A673 (cell line): ENCODE data around the gene SLC7A10. TPM values are rescaled to one million over a fixed set of nuclear protein-coding genes. Genes with fewer than 3 reads are reported as not detected.

ENCODE experiments used
- BruUV-seq: library from RNA; stranded (reverse); fragments of 400-500 nt; replicated peaks from 2 replicates; lab custom pipeline; 2021; lab: Mats Ljungman, UMichigan
- CTCF ChIA-PET: fragments of 300-600 bp; sonication (Branson Sonifier 250); formaldehyde crosslinking; loops from one replicate; lab custom pipeline; 2022; ENCODE audit warnings: antibody characterized with exemption; lab: Charles Lee
- POLR2A ChIA-PET: fragments of 300-600 bp; sonication (Branson Sonifier 250); formaldehyde crosslinking; loops from one replicate; lab custom pipeline; 2022; ENCODE audit warnings: antibody characterized with exemption; ENCODE audit not compliant: low non-redundant PET; lab: Charles Lee
- DNase-seq: peaks from one replicate; pipeline ENCODE4 v3.0.0-alpha.2; 2015; ENCODE audit warnings: low spot score
- H3K27ac ChIP-seq: fragments of 200-600 bp; sonication (generic); 2 replicates; pipeline ENCODE4 v1.5.1; 2016; ENCODE audit warnings: mixed run types, low read depth, mild to moderate bottlenecking, mixed read lengths, antibody characterized with exemption, low read length; ENCODE audit not compliant: poor library complexity, severe bottlenecking
- H3K27me3 ChIP-seq: fragments of 200-600 bp; sonication (generic); replicated peaks from 2 replicates; pipeline ENCODE4 v1.6.1; 2017; ENCODE audit warnings: mixed run types, low read depth, mild to moderate bottlenecking, mixed read lengths, antibody characterized with exemption, low read length; ENCODE audit not compliant: insufficient read depth, poor library complexity
- H3K36me3 ChIP-seq: fragments of 200-600 bp; sonication (generic); 2 replicates; pipeline ENCODE4 v1.6.1; 2016; ENCODE audit warnings: mixed run types, mild to moderate bottlenecking, mixed read lengths, antibody characterized with exemption, low read length; ENCODE audit not compliant: insufficient read depth, poor library complexity, severe bottlenecking
- H3K4me1 ChIP-seq: fragments of 200-600 bp; sonication (generic); 2 replicates; pipeline ENCODE4 v1.6.1; 2017; ENCODE audit warnings: mixed run types, mild to moderate bottlenecking, mixed read lengths, antibody characterized with exemption, low read length; ENCODE audit not compliant: insufficient read depth, poor library complexity, severe bottlenecking
- H3K4me3 ChIP-seq: fragments of 200-600 bp; sonication (generic); 2 replicates; pipeline ENCODE4 v1.5.1; 2016; ENCODE audit warnings: low read depth, mixed run types, mild to moderate bottlenecking, mixed read lengths, low read length; ENCODE audit not compliant: poor library complexity, severe bottlenecking
- H3K9me3 ChIP-seq: fragments of 200-600 bp; sonication (generic); 2 replicates; pipeline ENCODE4 v1.6.1; 2016; ENCODE audit warnings: mixed run types, low read depth, mild to moderate bottlenecking, mixed read lengths, antibody characterized with exemption, low read length; ENCODE audit not compliant: poor library complexity, severe bottlenecking
- EZH2 ChIP-seq: fragments of 200-600 bp; sonication (generic); IDR thresholded peaks from 2 replicates; pipeline ENCODE4 v1.6.1; 2017; ENCODE audit warnings: borderline replicate concordance, low read depth, mild to moderate bottlenecking, mixed read lengths, antibody characterized with exemption, low read length; ENCODE audit not compliant: poor library complexity, severe bottlenecking
- intact Hi-C: fragments of 100-400 bp; cut with micrococcal nuclease; formaldehyde crosslinking; loops from one replicate; pipeline ENCODE4 v1.10.0; 2022; ENCODE audit not compliant: unreplicated experiment
- total RNA-seq: library from RNA; stranded (reverse); gene quantifications from 2 replicates; pipeline ENCODE4 v1.2.3, GENCODE V29; 2021
- TF ChIP-seq, protein P1 (sequence below): fragments of 300-800, 200-600 bp; sonication (generic); conservative IDR thresholded peaks from 2 replicates; pipeline ENCODE4 v1.5.1; 2017; ENCODE audit warnings: low read depth, mild to moderate bottlenecking, antibody characterized with exemption, low read length, moderate library complexity, mixed read lengths

The SLC7A10 gene
- total RNA-seq, 1 experiment from 2014 or later: 0.17 TPM

DNA sequence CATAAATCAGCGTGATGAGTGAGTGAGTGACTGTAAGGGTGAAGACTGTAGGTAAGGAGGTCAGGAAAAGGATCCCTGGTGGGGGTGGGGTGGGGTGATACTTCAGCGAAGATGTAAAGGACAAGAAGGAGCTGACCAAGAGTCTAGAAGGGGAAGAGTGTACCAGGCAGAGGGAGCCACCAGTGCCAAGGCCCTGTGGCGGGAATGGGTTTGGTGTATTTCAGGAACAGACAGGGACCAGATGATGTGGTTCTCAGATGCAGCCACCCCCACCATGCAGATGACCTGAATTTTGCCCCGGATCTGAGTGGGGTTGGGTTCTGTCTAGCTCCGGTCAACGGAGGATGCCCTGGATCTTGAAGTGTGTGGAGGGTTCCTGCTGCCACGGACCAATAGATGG, 30.1 kb upstream of the SLC7A10 start:
- intact Hi-C loops: no loop called here
- CTCF ChIA-PET: no interaction called here

DNA sequence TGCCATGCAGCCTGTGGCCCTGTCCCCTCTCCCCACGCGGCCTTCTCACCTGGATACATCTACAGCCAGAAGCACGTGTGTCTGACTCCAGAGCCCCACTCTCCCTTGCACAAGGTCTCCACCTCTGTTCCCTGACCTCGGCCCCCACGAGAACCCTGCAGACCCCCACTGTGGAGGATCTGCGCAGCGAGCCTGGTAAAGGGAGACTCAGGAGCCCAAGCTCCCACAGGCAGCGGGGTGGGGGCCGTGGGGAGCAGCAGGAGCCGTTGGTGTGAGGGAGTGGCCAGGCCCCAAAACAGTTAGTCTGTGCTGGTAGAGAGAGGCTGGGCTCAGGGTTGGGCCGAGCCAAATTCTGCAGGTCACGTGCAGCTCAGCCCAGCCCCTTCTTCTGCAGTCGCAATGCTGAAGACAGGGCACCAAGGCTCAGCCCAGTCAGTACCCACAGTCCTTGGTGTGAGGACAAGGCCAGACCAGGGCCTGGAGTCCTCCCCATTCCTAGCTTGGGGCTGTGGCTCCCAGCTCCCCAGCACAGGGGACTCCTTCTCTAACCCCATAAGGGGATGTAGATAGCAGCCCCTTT, 28.7 kb upstream of the SLC7A10 start:
- no peak overlapping the region for H3K27ac ChIP-seq
- TF ChIP-seq, protein P1, sequence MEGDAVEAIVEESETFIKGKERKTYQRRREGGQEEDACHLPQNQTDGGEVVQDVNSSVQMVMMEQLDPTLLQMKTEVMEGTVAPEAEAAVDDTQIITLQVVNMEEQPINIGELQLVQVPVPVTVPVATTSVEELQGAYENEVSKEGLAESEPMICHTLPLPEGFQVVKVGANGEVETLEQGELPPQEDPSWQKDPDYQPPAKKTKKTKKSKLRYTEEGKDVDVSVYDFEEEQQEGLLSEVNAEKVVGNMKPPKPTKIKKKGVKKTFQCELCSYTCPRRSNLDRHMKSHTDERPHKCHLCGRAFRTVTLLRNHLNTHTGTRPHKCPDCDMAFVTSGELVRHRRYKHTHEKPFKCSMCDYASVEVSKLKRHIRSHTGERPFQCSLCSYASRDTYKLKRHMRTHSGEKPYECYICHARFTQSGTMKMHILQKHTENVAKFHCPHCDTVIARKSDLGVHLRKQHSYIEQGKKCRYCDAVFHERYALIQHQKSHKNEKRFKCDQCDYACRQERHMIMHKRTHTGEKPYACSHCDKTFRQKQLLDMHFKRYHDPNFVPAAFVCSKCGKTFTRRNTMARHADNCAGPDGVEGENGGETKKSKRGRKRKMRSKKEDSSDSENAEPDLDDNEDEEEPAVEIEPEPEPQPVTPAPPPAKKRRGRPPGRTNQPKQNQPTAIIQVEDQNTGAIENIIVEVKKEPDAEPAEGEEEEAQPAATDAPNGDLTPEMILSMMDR: no peak
- no peak for TF ChIP-seq EZH2
- intact Hi-C loops: no loop called here
- ChIA-PET POLR2A (no interaction called here), CTCF (no interaction called here)
- H3K9me3 ChIP-seq: no peaks in the 10 kb centered on the region
- no peaks in the 10 kb centered on the region for H3K4me1 ChIP-seq
- H3K4me3 ChIP-seq: no peak overlapping the region
- no peaks in the 10 kb centered on the region for H3K36me3 ChIP-seq
- no TSS peak for BruUV-seq
- H3K27me3 ChIP-seq: no peaks in the 10 kb centered on the region
- DNase-seq: no peak

More for the DNA sequence above, 30.1 kb upstream of the SLC7A10 start:
- no peaks in the 10 kb centered on the region for H3K4me1 ChIP-seq
- POLR2A ChIA-PET: interaction anchor here (0.5 to 0.7 kb wide), 2 partner anchors 69 to 280 kb away, joined by 3 to 11 read pairs; no protein-coding TSS in a partner anchor
- H3K36me3 ChIP-seq: no peaks in the 10 kb centered on the region
- no peaks in the 10 kb centered on the region for H3K9me3 ChIP-seq
- no TSS peak for BruUV-seq
- TF ChIP-seq EZH2: no peak
- TF ChIP-seq, protein P1: no peak
- H3K4me3 ChIP-seq: no peak overlapping the region
- no peaks in the 10 kb centered on the region for H3K27me3 ChIP-seq
- H3K27ac ChIP-seq: no peak overlapping the region
- no peak for DNase-seq

DNA sequence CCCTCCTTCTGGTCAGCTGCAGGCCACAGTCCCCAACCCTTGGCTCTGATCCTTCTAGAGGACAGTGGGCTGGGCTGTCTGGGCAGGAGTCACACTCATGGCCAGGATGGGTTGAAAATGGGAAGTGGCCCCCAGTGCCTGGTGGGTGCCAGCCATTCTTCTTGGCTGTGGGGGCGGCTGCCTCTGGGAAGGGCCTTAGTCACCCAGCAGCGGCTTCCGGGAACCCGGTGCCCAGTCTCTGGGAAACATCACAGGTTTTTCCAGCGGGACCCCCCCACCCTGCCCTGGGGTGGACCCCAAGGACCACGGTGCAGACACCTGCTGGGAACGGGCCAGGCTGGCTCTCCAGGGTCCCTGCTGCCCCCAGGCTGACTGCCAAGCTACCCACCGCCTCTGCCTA, 27.3 kb upstream of the SLC7A10 start:
- H3K36me3 ChIP-seq: no peaks in the 10 kb centered on the region
- intact Hi-C loops: no loop called here
- H3K4me1 ChIP-seq: no peaks in the 10 kb centered on the region
- H3K4me3 ChIP-seq: no peak overlapping the region
- TF ChIP-seq, protein P1: no peak
- TF ChIP-seq EZH2: no peak
- DNase-seq: no peak
- ChIA-PET CTCF (no interaction called here), POLR2A (no interaction called here)
- no peaks in the 10 kb centered on the region for H3K27me3 ChIP-seq
- no peak overlapping the region for H3K27ac ChIP-seq
- H3K9me3 ChIP-seq: no peaks in the 10 kb centered on the region
- no TSS peak for BruUV-seq
